ENCODE measurements around the gene TRPC4AP. TPM values are rescaled to one million over a fixed set of nuclear protein-coding genes. Genes with fewer than 3 reads are reported as not detected.

TRPC4AP gene
- total and polyA plus RNA-seq, 2 of the 8 experiments (the other 6 are each of a cell fraction or from before 2014, with no cell fraction given), result 73.1 to 74.8 TPM

GRCh38 chr20:35121186-35121585, 28.6 kb upstream of the TRPC4AP start:
- Histone ChIP-seq H4K5ac (ENCODE audit: insufficient read length, low read depth, low read length) (no peak overlapping the region), H3K9ac (replicated peaks in 1 of 4; ENCODE audit: extremely low read depth in 1 of 4, low read depth in 3 of 4, low read length in 3 of 4) (no peak overlapping the region), H2BK5ac (ENCODE audit: low read depth, low read length) (no peak overlapping the region), H3K4me2 (ENCODE audit: insufficient read depth in 1 of 2, low read depth in 2 of 2, low read length in 2 of 2) (no peak overlapping the region), H3K14ac (ENCODE audit: insufficient read length) (no peak overlapping the region), H3K9me3 (ENCODE audit: insufficient read depth in 2 of 2, low read depth in 1 of 2, low read length in 1 of 2) (no peaks in the 10 kb centered on the region), H2AK5ac (ENCODE audit: low read depth, low read length) (no peak overlapping the region), H3K4me1 (replicated peaks in 1 of 4; ENCODE audit: control insufficient read depth in 3 of 4, insufficient read depth in 4 of 4, low read length in 3 of 4) (no peaks in the 10 kb centered on the region), H3K4ac (replicated peaks; ENCODE audit: insufficient read length, low read depth, low read length) (no peak overlapping the region), H2AFZ (ENCODE audit: low read length) (no peak overlapping the region), H3K56ac (replicated peaks; ENCODE audit: insufficient read length, low read depth, low read length) (no peak overlapping the region), H2BK15ac (ENCODE audit: low read length) (no peak overlapping the region), H3K36me3 (ENCODE audit: control insufficient read depth in 2 of 4, insufficient read depth in 4 of 4, low read length in 3 of 4) (peaks cover 8 to 47% (median 28%) of the 10 kb centered on the region in 4 experiments; a peak in 7 of 8 replicates), H3K4me3 (ENCODE audit: extremely low read depth in 1 of 4, insufficient read depth in 2 of 4, low read depth in 3 of 4, low read length in 4 of 4) (no peak overlapping the region), H3K27ac (ENCODE audit: low read depth, low read length) (no peak overlapping the region), H2BK120ac (replicated peaks; ENCODE audit: low read depth, low read length) (no peak overlapping the region), H3K27me3 (replicated peaks in 1 of 4; ENCODE audit: control insufficient read depth in 3 of 4, extremely low read depth in 1 of 4, insufficient read depth in 3 of 4, low read length in 3 of 4) (no peaks in the 10 kb centered on the region), H3K79me1 (ENCODE audit: low read depth, low read length) (no peaks in the 10 kb centered on the region), H3K23ac (ENCODE audit: insufficient read length) (no peak overlapping the region), H4K91ac (replicated peaks; ENCODE audit: insufficient read length, low read length) (no peak overlapping the region), H3K79me2 (ENCODE audit: control insufficient read depth in 1 of 2, insufficient read depth in 2 of 2, low read length in 2 of 2) (no peaks in the 10 kb centered on the region), H4K8ac (ENCODE audit: extremely low read depth, insufficient read depth, low read length) (no peak overlapping the region), H2BK12ac (ENCODE audit: low read depth, low read length) (no peak overlapping the region), H3K18ac (ENCODE audit: extremely low read depth, low read length) (no peak overlapping the region), H4K20me1 (replicated peaks in 1 of 2; ENCODE audit: control insufficient read depth in 1 of 2, insufficient read depth in 2 of 2, low read length in 2 of 2) (no peaks in the 10 kb centered on the region), H3K23me2 (ENCODE audit: low read depth, low read length) (no peaks in the 10 kb centered on the region), H2BK20ac (ENCODE audit: low read length) (no peak overlapping the region)
- no peak for DNase-seq (ENCODE audit: low read depth in 1 of 2, low spot score in 2 of 2)
- no peak for FAIRE-seq
- TF ChIP-seq SIX5 (IDR thresholded peaks at IDR 0.05; ENCODE audit: low read depth, low read length), result no peak
- TF ChIP-seq SRF (IDR thresholded peaks at IDR 0.05; ENCODE audit: low read depth, low read length), result no peak
- no peak for TF ChIP-seq CREB1 (IDR thresholded peaks at IDR 0.05)
- TF ChIP-seq SIRT6 (IDR thresholded peaks at IDR 0.05; ENCODE audit: low read length), result no peak
- TF ChIP-seq EGR1 (IDR thresholded peaks at IDR 0.05; ENCODE audit: borderline replicate concordance, low read depth, low read length), result no peak
- TF ChIP-seq CTCF (IDR thresholded peaks at IDR 0.05; ENCODE audit: control extremely low read depth in 1 of 3, insufficient read depth in 1 of 3, low read depth in 1 of 3, low read length in 3 of 3), result no peak
- TF ChIP-seq CEBPB (IDR thresholded peaks at IDR 0.05; ENCODE audit: low read depth, low read length), result no peak
- TF ChIP-seq NANOG (IDR thresholded peaks at IDR 0.05; ENCODE audit: insufficient read depth, low read depth, low read length, poor library complexity, severe bottlenecking), result no peak
- TF ChIP-seq SP1 (IDR thresholded peaks at IDR 0.05; ENCODE audit: low read depth, low read length), result no peak
- TF ChIP-seq HDAC2 (IDR thresholded peaks at IDR 0.05; ENCODE audit: borderline replicate concordance in 1 of 2, low read depth in 2 of 2, low read length in 2 of 2), result no peak
- TF ChIP-seq RBBP5 (IDR thresholded peaks at IDR 0.05; ENCODE audit: borderline replicate concordance, low read depth, low read length), result no peak
- WGBS, 2 experiments (ENCODE audit: extremely low coverage in 1 of 2, insufficient coverage in 1 of 2, insufficient read length in 1 of 2, insufficient replicate concordance in 2 of 2, low coverage in 1 of 2, low lambda C conversion rate in 2 of 2, missing lambda C conversion rate in 1 of 2), result 94% methylated on average over 7 of the region's 7 CpGs; no CpG with 5 or more reads in 1 of the 2 experiments
- ChIA-PET CTCF (ENCODE audit: partially characterized antibody) (interaction anchor here (0.8 to 1.5 kb wide), 3 partner anchors 12 to 88 kb away, joined by 3 to 8 read pairs (median 3); no protein-coding TSS in a partner anchor), POLR2A (ENCODE audit: partially characterized antibody) (no interaction called here)

All from H1 (cell line).